HG02981 (cell line): ENCODE data around the gene AOC3.
"Not testable (repeated sequence)": the region's sequence is repeated elsewhere in the genome, so short reads cannot be mapped to it uniquely, and the experiment has no call there.

Source experiments
- ATAC-seq: cut with Tn5 transposase; IDR thresholded peaks from one replicate; pipeline ENCODE4 v1.9.1; 2021; ENCODE audit warnings: mild to moderate bottlenecking, moderate library complexity; ENCODE audit not compliant: unreplicated experiment

The AOC3 gene

GRCh38 chr17:42844271-42844670, 6.7 kb upstream of the AOC3 start, which contains the start of gene AOC2:
Gene AOC2, plus strand, starts transcription at chr17:42844580. Its CDS starts 47 bp downstream, at chr17:42844627.
- no peak for ATAC-seq

- no peak for ATAC-seq
Measured at GRCh38 chr17:42844761-42845555, 6.0 kb upstream of the AOC3 start.

- no peak for ATAC-seq
Measured at GRCh38 chr17:42845556-42845917, 5.5 kb upstream of the AOC3 start.

GRCh38 chr17:42845918-42846593, 4.9 kb upstream of the AOC3 start:
- ATAC-seq, result no peak

- no peak for ATAC-seq
Measured at GRCh38 chr17:42846594-42847280, 4.3 kb upstream of the AOC3 start.

GRCh38 chr17:42848093-42848492, 2.9 kb upstream of the AOC3 start:
- no peak for ATAC-seq

GRCh38 chr17:42849031-42849430, 2.0 kb upstream of the AOC3 start:
- no peak for ATAC-seq

GRCh38 chr17:42849451-42850181, 1.4 kb upstream of the AOC3 start:
- ATAC-seq, result no peak

GRCh38 chr17:42851371-42852240, 607 bp downstream of the AOC3 start:
- ATAC-seq, result not testable (repeated sequence)

- ATAC-seq, result no peak
Measured at GRCh38 chr17:42852351-42852750, 1.4 kb downstream of the AOC3 start.

- ATAC-seq, result no peak
Measured at GRCh38 chr17:42853004-42853403, 2.0 kb downstream of the AOC3 start.

GRCh38 chr17:42853597-42853967, 2.6 kb downstream of the AOC3 start:
- ATAC-seq, result no peak

GRCh38 chr17:42853968-42854790, 3.2 kb downstream of the AOC3 start:
- ATAC-seq, result no peak

- no peak for ATAC-seq
Measured at GRCh38 chr17:42855048-42855596, 4.1 kb downstream of the AOC3 start.

GRCh38 chr17:42856093-42856492, 5.1 kb downstream of the AOC3 start:
- not testable (repeated sequence) for ATAC-seq

- ATAC-seq, result not testable (repeated sequence)
Measured at GRCh38 chr17:42856516-42856915, 5.5 kb downstream of the AOC3 start.

- no peak for ATAC-seq
Measured at GRCh38 chr17:42857389-42857788, 6.4 kb downstream of the AOC3 start.

- no peak for ATAC-seq
Measured at GRCh38 chr17:42865638-42866094, 14.7 kb downstream of the AOC3 start.

- ATAC-seq, result no peak
Measured at GRCh38 chr17:42866216-42866615, 15.2 kb downstream of the AOC3 start.
